ENCODE results near the gene C8B. TPM values are rescaled to one million over a fixed set of nuclear protein-coding genes. Genes with fewer than 3 reads are reported as not detected.

Gene C8B
- polyA plus RNA-seq, 1 donor from 2014 or later = not detected

GRCh38 chr1:56986397-56986796 is 20.6 kb upstream of the C8B start:
- Histone ChIP-seq H3F3A (ENCODE audit: insufficient read depth, low read length, poor library complexity, severe bottlenecking) (no peaks in the 10 kb centered on the region), H3K9ac (ENCODE audit: low read length) (no peak overlapping the region), H3K79me2 (replicated peaks; ENCODE audit: insufficient read depth, low read length) (no peaks in the 10 kb centered on the region), H3K27ac (ENCODE audit: low read length) (no peak overlapping the region), H2AFZ (ENCODE audit: low read depth, low read length) (no peak overlapping the region), H3K27me3 (ENCODE audit: insufficient read depth, low read depth, low read length) (no peaks in the 10 kb centered on the region), H4K20me1 (ENCODE audit: insufficient read depth) (no peaks in the 10 kb centered on the region), H3K4me3 (ENCODE audit: low read length) (no peak overlapping the region), H3K4me2 (ENCODE audit: low read length) (no peak overlapping the region), H3K9me2 (ENCODE audit: insufficient read depth, low read length) (no peaks in the 10 kb centered on the region), H3K9me3 (ENCODE audit: low read length) (no peaks in the 10 kb centered on the region), H3K36me3 (ENCODE audit: insufficient read depth, low read length) (no peaks in the 10 kb centered on the region)
- TF ChIP-seq RAD21 (conservative IDR thresholded peaks at IDR 0.05) (no peak), SMC3 (conservative IDR thresholded peaks at IDR 0.05; ENCODE audit: poor library complexity) (no peak), MXI1 (conservative IDR thresholded peaks at IDR 0.05; ENCODE audit: poor library complexity, severe bottlenecking) (no peak), TAF1 (IDR thresholded peaks at IDR 0.05; ENCODE audit: low read depth) (no peak), EZH2 (IDR thresholded peaks at IDR 0.05; ENCODE audit: borderline replicate concordance, insufficient read depth, low read length, poor library complexity, severe bottlenecking) (no peak), POLR2AphosphoS5 (IDR thresholded peaks at IDR 0.05) (no peak), CTCF (IDR thresholded peaks at IDR 0.05; ENCODE audit: poor library complexity, severe bottlenecking) (no peak), EP300 (conservative IDR thresholded peaks at IDR 0.05; ENCODE audit: poor library complexity, severe bottlenecking) (no peak), REST (IDR thresholded peaks at IDR 0.05; ENCODE audit: borderline replicate concordance) (no peak)

GRCh38 chr1:56985857-56986256 is 20.0 kb upstream of the C8B start:
- Histone ChIP-seq H3K27ac (ENCODE audit: low read length) (no peak overlapping the region), H3K4me3 (ENCODE audit: low read length) (no peak overlapping the region), H3K9me2 (ENCODE audit: insufficient read depth, low read length) (no peaks in the 10 kb centered on the region), H3K79me2 (replicated peaks; ENCODE audit: insufficient read depth, low read length) (no peaks in the 10 kb centered on the region), H3K9ac (ENCODE audit: low read length) (no peak overlapping the region), H3F3A (ENCODE audit: insufficient read depth, low read length, poor library complexity, severe bottlenecking) (no peaks in the 10 kb centered on the region), H3K4me2 (ENCODE audit: low read length) (no peak overlapping the region), H3K9me3 (ENCODE audit: low read length) (no peaks in the 10 kb centered on the region), H4K20me1 (ENCODE audit: insufficient read depth) (no peaks in the 10 kb centered on the region), H3K36me3 (ENCODE audit: insufficient read depth, low read length) (no peaks in the 10 kb centered on the region), H3K27me3 (ENCODE audit: insufficient read depth, low read depth, low read length) (no peaks in the 10 kb centered on the region), H2AFZ (ENCODE audit: low read depth, low read length) (no peak overlapping the region)
- TF ChIP-seq POLR2AphosphoS5 (IDR thresholded peaks at IDR 0.05) (no peak), SMC3 (conservative IDR thresholded peaks at IDR 0.05; ENCODE audit: poor library complexity) (no peak), EZH2 (IDR thresholded peaks at IDR 0.05; ENCODE audit: borderline replicate concordance, insufficient read depth, low read length, poor library complexity, severe bottlenecking) (no peak), CTCF (IDR thresholded peaks at IDR 0.05; ENCODE audit: poor library complexity, severe bottlenecking) (no peak), REST (IDR thresholded peaks at IDR 0.05; ENCODE audit: borderline replicate concordance) (no peak), RAD21 (conservative IDR thresholded peaks at IDR 0.05) (no peak), MXI1 (conservative IDR thresholded peaks at IDR 0.05; ENCODE audit: poor library complexity, severe bottlenecking) (no peak), EP300 (conservative IDR thresholded peaks at IDR 0.05; ENCODE audit: poor library complexity, severe bottlenecking) (no peak), TAF1 (IDR thresholded peaks at IDR 0.05; ENCODE audit: low read depth) (no peak)
